Immature natural killer cell (primary cell): ENCODE results near the gene TBC1D22A. TPM values are rescaled to one million over a fixed set of nuclear protein-coding genes. Genes with fewer than 3 reads are reported as not detected.

Experiments
- DNase-seq, 3 donors: peaks; one replicate each; pipeline ENCODE4 v3.0.0; 2022; ENCODE audit warnings: mixed read lengths in 1 of 3
- H3K27ac Mint-ChIP-seq, 6 donors: one replicate each; pipeline ENCODE4 v1.8.0; 2020; ENCODE audit warnings: mixed read lengths in 6 of 6, mild to moderate bottlenecking in 5 of 6, inconsistent platforms in 4 of 6, moderate library complexity in 3 of 6
- H3K27me3 Mint-ChIP-seq, 3 donors: one replicate each; pipeline ENCODE4 v1.8.0; 2020 to 2021; ENCODE audit warnings: low read depth in 3 of 3, mild to moderate bottlenecking in 3 of 3, mixed read lengths in 3 of 3, moderate library complexity in 3 of 3, inconsistent platforms in 1 of 3
- H3K36me3 Mint-ChIP-seq, 3 donors: one replicate each; pipeline ENCODE4 v1.8.0; 2020; ENCODE audit warnings: mixed read lengths in 3 of 3, inconsistent platforms in 2 of 3, mild to moderate bottlenecking in 2 of 3
- H3K4me1 Mint-ChIP-seq, 2 donors: one replicate each; pipeline ENCODE4 v1.8.0; 2020; ENCODE audit warnings: inconsistent platforms in 2 of 2, mild to moderate bottlenecking in 2 of 2, mixed read lengths in 2 of 2, moderate library complexity in 1 of 2
- H3K4me3 Mint-ChIP-seq, 5 donors: one replicate each; pipeline ENCODE4 v1.8.0; 2020; ENCODE audit warnings: mild to moderate bottlenecking in 5 of 5, mixed read lengths in 5 of 5, inconsistent platforms in 3 of 5, moderate library complexity in 3 of 5
- H3K9me3 Mint-ChIP-seq, 6 donors: one replicate each; pipeline ENCODE4 v1.8.0; 2020; ENCODE audit warnings: mild to moderate bottlenecking in 6 of 6, mixed read lengths in 6 of 6, inconsistent platforms in 4 of 6, moderate library complexity in 3 of 6
- polyA plus RNA-seq, 3 donors: library from polyadenylated mRNA; unstranded; fragments of 300-500 nt; fragmentation: Illumina TruSeq; gene quantifications; one replicate each; pipeline ENCODE4 v1.2.3, GENCODE V29; 2021

Gene TBC1D22A
- polyA plus RNA-seq, 3 donors from 2014 or later: 20.6 to 28.0 (median 24.0) TPM

DNA sequence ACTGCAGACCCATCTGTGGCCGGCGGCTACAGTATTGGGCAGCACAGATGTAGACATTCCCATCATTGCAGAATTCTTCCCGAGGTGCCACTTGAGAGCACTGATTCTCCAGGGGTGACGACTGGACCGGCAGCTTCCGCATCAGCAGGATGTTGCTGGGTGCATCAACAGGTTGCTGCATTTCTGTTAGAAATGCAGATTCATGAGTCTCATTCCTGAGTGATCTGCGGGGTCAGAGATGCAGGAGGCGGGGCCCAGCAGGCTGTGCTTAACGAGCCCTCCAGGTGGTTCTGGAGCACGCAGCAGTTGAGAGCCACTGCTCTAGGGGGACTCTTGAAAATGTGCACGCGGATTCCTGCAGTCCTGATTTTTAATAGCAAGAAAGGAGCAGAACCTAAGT, 321.8 kb downstream of the TBC1D22A start:
- H3K27ac Mint-ChIP-seq: no peak overlapping the region
- H3K9me3 Mint-ChIP-seq: peaks cover 0 to 2% (median 0%) of the 10 kb centered on the region in 6 donors
- peaks cover 0 to 2% (median 0%) of the 10 kb centered on the region in 3 donors for H3K27me3 Mint-ChIP-seq
- H3K4me3 Mint-ChIP-seq: no peak overlapping the region
- peaks cover 0 to 9% (median 4%) of the 10 kb centered on the region in 3 donors for H3K36me3 Mint-ChIP-seq
- H3K4me1 Mint-ChIP-seq: peaks cover 6 to 13% of the 10 kb centered on the region in 2 donors
- DNase-seq: no peak

DNA sequence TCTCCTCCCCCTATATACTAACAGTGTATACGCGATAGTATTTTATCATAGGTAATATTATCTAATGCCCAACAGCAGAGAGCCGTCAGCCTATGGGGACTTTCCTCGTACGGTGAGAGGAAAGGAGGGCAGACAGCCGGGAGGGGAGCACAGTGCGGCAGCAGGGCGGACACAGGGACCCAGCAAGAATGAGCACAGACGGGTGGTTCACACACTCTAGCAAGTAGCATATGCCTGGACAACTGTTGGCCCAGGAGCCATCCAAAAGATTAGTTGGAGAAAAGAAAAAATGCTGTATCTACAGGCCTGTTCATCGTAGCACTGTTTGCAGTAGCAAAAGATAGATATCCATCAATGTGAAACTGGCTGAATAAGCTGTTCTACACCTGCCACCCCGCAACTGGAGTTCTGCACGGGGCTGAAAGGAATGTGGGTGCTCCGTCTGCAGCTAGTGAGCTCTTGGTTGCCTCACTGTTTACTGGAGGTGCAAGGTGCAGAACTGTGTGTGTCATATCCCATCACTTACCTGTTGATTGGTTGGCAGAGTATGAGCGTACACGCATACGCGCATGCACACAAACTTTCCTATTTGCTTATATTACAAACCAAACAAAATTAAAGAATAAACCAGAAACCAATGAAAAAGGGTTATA, 324.3 kb downstream of the TBC1D22A start:
- peaks cover 31 to 38% of the 10 kb centered on the region in 2 donors for H3K4me1 Mint-ChIP-seq
- H3K27ac Mint-ChIP-seq: no peak overlapping the region
- no peak for DNase-seq
- H3K36me3 Mint-ChIP-seq: peaks cover 0 to 4% (median 0%) of the 10 kb centered on the region in 3 donors
- H3K27me3 Mint-ChIP-seq: peaks cover 0 to 4% (median 3%) of the 10 kb centered on the region in 3 donors
- no peak overlapping the region for H3K4me3 Mint-ChIP-seq
- no peaks in the 10 kb centered on the region for H3K9me3 Mint-ChIP-seq

DNA sequence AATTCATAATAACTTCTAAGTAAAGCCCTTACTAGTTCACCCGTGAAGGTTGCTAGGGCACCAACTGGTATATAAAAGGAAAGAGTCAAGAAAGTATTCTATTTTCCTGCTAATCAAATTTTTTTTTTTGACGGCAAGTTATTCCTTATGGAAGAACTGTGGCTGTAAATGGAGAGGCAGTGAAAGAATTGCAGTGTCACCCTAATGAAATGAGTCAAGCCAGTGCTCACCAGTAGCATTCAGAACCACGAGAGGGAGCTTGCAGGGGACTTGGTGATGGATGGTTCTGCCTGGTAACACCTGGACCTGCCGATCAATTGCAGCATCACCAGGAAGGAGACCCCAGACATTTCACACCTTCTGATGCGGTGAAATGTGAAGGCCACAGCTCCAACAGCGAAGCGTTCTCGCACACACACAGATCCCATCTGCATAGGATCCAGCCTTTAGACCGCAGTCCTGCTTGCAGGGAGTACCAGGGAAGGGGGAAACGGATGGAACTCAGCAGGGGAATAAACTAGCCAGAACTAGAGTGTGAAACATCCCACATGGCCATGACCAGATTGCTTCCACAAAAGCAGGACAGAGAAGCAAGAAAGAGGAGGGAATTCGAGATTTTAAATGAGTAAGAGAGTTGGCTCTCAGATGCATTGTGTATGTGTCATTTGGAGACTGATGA, 326.2 kb downstream of the TBC1D22A start:
- Mint-ChIP-seq H3K36me3 (peaks cover 0 to 5% (median 0%) of the 10 kb centered on the region in 3 donors), H3K27me3 (peaks cover 0 to 4% (median 3%) of the 10 kb centered on the region in 3 donors), H3K27ac (peak overlapping the region in 1 of 6 donors; percentile 47), H3K9me3 (no peaks in the 10 kb centered on the region), H3K4me1 (peaks cover 38 to 48% of the 10 kb centered on the region in 2 donors), H3K4me3 (no peak overlapping the region)
- DNase-seq: no peak

DNA sequence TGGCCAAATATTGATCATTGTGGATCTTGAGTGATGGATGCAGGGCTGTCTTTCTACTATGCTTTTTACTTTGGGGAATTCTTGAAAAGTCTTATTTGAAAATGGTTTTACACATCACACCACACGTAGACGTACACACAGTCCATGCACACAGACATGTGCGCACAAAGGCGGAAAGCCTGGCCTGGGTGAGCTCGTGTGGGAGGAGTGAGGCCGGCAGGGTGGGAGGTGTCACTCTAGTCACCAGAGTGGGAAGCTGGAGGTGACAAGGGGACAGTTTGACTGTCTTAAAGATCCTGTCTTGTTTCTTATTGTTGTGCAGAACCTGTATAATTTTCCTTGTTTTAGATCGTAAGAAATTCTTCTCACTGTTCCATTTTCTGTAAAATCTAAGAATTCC, 326.9 kb downstream of the TBC1D22A start:
- H3K27me3 Mint-ChIP-seq: peaks cover 1 to 4% (median 3%) of the 10 kb centered on the region in 3 donors
- H3K4me3 Mint-ChIP-seq: peak overlapping the region; percentile 16 to 51 (median 40)
- H3K4me1 Mint-ChIP-seq: peaks cover 38 to 49% of the 10 kb centered on the region in 2 donors
- H3K27ac Mint-ChIP-seq: peak overlapping the region in 1 of 6 donors; percentile 47
- H3K9me3 Mint-ChIP-seq: no peaks in the 10 kb centered on the region
- peaks cover 0 to 5% (median 0%) of the 10 kb centered on the region in 3 donors for H3K36me3 Mint-ChIP-seq
- no peak for DNase-seq

DNA sequence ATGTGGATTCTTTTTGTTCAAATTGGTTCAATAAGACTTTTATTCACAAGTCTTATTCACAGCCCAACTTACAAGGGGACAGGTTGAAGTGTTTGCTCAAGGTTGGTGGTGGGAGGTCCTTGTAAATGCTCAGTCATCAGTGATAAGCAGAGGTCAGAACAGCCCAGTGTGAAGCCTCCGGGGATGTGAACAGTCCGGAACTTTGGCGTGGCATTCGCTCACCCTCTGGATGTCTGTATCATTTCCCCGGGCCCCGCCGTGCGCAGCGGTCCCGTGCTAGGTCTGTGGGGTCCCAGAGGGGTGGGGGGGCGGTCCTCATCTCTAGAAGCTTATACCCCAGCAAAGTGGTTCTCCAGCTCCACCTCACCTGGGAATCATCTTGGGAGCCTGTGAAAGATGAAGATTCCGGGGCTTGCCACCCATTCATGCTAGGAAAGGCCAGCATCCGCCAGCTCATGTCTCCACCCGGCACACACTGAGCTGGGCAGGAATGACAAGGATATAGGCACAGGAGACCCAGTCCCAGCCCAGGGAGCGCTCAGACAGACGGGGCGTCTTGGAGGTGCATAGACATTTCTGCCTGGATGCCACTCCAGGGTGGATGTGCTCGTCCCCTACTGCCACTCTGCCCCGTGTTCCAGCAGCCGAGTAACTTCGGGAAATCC, 327.5 kb downstream of the TBC1D22A start:
- H3K36me3 Mint-ChIP-seq: peaks cover 0 to 5% (median 0%) of the 10 kb centered on the region in 3 donors
- peak overlapping the region in 2 of 6 donors; percentile 73 to 90 for H3K27ac Mint-ChIP-seq
- no peak for DNase-seq
- peak overlapping the region; percentile 16 to 95 (median 79) for H3K4me3 Mint-ChIP-seq
- H3K27me3 Mint-ChIP-seq: peaks cover 1 to 4% (median 3%) of the 10 kb centered on the region in 3 donors
- H3K9me3 Mint-ChIP-seq: no peaks in the 10 kb centered on the region
- peaks cover 38 to 55% of the 10 kb centered on the region in 2 donors for H3K4me1 Mint-ChIP-seq

DNA sequence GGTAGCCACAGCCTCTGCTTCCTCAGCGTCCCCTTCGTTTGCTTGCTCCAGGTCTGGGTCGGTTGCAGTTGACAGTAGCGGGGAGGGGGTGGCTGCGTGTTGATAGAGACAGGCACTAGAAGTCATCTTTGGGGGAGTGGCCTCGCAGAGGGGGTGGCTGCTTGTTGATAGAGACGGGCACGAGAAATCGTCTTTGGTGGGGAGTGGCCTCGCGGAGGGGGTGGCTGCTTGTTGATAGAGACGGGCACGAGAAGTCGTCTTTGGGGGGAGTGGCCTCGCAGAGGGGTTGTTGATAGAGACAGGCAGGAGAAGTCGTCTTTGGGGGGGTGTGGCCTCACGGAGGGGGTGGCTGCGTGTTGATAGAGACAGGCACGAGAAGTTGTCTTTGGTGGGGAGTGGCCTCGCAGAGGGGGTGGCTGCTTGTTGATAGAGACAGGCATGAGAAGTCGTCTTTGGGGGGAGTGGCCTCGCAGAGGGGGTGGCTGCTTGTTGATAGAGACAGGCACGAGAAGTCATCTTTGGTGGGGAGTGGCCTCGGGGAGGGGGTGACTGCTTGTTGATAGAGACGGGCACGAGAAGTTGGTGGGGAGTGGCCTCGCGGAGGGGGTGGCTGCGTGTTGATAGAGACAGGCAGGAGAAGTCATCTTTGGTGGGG, 328.3 kb downstream of the TBC1D22A start:
- H3K36me3 Mint-ChIP-seq: peaks cover 0 to 5% (median 0%) of the 10 kb centered on the region in 3 donors
- H3K4me1 Mint-ChIP-seq: peaks cover 38 to 57% of the 10 kb centered on the region in 2 donors
- H3K9me3 Mint-ChIP-seq: no peaks in the 10 kb centered on the region
- H3K27me3 Mint-ChIP-seq: peaks cover 1 to 4% (median 3%) of the 10 kb centered on the region in 3 donors
- peak overlapping the region; percentile 79 to 95 (median 84) for H3K4me3 Mint-ChIP-seq
- peak; percentile 20 to 31 (median 24) for DNase-seq
- H3K27ac Mint-ChIP-seq: peak overlapping the region; percentile 61 to 90 (median 78)

DNA sequence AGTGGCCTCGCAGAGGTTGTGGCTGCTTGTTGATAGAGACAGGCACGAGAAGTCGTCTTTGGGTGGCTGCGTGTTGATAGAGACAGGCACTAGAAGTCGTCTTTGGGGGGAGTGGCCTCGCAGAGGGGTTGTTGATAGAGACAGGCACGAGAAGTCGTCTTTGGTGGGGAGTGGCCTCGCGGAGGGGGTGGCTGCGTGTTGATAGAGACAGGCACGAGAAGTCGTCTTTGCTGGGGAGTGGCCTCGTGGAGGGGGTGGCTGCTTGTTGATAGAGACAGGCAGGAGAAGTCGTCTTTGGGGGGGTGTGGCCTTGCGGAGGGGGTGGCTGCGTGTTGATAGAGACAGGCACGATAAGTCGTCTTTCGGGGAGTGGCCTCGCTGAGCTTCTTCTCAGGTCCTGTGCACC, 328.8 kb downstream of the TBC1D22A start:
- peak overlapping the region; percentile 79 to 95 (median 84) for H3K4me3 Mint-ChIP-seq
- H3K27ac Mint-ChIP-seq: peak overlapping the region; percentile 61 to 90 (median 78)
- H3K36me3 Mint-ChIP-seq: peaks cover 0 to 5% (median 0%) of the 10 kb centered on the region in 3 donors
- DNase-seq: peak in 1 of 3 donors; percentile 19
- H3K27me3 Mint-ChIP-seq: peaks cover 1 to 4% (median 3%) of the 10 kb centered on the region in 3 donors
- no peaks in the 10 kb centered on the region for H3K9me3 Mint-ChIP-seq
- peaks cover 38 to 61% of the 10 kb centered on the region in 2 donors for H3K4me1 Mint-ChIP-seq

DNA sequence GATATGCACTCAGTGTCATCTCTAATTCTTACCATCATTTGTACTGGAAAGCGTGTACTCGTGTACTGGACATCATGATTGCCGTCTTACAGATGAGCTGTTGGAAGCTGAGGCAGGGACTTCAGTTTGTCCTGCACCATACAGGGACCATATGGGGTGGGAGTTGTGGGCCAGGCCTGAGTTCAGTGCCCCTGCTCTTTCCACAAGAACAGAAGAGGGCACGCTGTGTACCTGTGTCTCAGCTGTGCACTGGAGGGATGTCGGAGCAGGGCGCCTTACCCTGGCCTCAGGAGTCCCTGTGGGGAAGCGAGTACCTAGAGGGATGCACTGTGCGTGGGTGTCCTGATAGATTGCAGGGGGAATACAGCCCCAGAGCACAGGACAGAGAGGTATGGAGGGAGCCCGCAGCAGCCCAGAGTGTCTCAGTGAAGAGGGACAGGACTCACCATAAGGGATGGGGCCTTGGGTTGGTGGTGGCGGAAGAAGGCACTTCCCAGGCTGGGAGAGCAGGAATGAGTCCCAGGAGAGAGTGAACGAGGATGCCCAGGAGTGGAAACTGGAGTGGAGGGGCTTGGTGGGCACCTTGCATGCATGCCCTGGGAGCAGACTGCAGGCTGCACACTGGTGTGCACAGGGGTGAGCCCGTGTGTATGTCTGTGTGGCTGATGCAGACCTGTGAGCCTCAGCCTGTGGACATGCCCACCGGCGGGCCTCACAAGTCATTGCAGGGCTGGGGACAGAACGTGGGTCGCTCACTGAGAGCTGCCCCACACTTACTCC, 329.7 kb downstream of the TBC1D22A start:
- peaks cover 1 to 4% (median 3%) of the 10 kb centered on the region in 3 donors for H3K27me3 Mint-ChIP-seq
- no peak for DNase-seq
- no peak overlapping the region for H3K4me3 Mint-ChIP-seq
- H3K4me1 Mint-ChIP-seq: peaks cover 38 to 62% of the 10 kb centered on the region in 2 donors
- H3K36me3 Mint-ChIP-seq: peaks cover 0 to 5% (median 0%) of the 10 kb centered on the region in 3 donors
- H3K27ac Mint-ChIP-seq: peak overlapping the region in 1 of 6 donors; percentile 24
- no peaks in the 10 kb centered on the region for H3K9me3 Mint-ChIP-seq

DNA sequence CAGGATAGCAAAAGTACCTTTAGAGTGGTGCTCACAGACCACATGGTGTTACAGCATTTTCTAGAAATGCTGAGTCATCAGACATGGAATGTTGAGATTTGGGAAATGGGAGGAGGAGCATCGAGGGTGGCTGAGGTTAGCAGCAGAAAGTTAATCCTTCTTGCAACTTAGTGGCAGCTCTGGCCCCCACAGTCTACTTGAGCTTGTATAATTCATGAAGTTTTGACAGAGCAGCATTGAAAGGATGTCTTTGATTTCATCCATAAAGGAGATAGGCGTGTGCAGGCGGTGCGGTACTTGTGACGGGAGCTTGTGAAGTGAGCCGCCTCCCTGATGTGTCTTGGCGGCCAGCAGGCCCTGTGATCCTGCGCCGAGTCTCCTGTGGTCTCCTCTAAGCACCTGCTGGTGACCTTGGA, 330.5 kb downstream of the TBC1D22A start:
- H3K27me3 Mint-ChIP-seq: peaks cover 3 to 4% (median 3%) of the 10 kb centered on the region in 3 donors
- H3K9me3 Mint-ChIP-seq: no peaks in the 10 kb centered on the region
- H3K4me1 Mint-ChIP-seq: peaks cover 38 to 62% of the 10 kb centered on the region in 2 donors
- DNase-seq: no peak
- no peak overlapping the region for H3K4me3 Mint-ChIP-seq
- peaks cover 0 to 5% (median 0%) of the 10 kb centered on the region in 3 donors for H3K36me3 Mint-ChIP-seq
- H3K27ac Mint-ChIP-seq: no peak overlapping the region

DNA sequence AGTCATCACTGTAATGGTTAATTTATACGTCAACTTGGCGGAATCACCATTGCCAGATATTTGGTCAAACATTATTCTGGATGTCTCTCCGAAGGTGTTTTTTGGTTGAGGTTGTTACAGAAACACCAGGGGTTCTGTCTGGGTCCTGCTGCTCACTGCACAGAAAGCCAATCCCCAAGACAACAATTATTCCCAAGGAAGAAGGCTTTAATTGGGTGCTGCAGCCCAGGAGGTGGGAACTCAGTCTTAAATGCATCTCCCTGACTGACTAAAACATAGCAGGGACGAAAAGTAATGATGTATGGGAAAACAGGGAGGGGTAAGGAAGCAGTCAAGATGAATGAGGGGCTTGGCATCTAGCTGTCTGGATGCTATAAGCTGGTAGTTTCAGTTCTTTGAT, 331.3 kb downstream of the TBC1D22A start:
- Mint-ChIP-seq H3K4me1 (peaks cover 35 to 54% of the 10 kb centered on the region in 2 donors), H3K27ac (peak overlapping the region in 1 of 6 donors; percentile 40), H3K27me3 (peaks cover 3 to 4% (median 3%) of the 10 kb centered on the region in 3 donors), H3K9me3 (no peaks in the 10 kb centered on the region), H3K4me3 (no peak overlapping the region), H3K36me3 (peaks cover 0 to 5% (median 0%) of the 10 kb centered on the region in 3 donors)
- no peak for DNase-seq

DNA sequence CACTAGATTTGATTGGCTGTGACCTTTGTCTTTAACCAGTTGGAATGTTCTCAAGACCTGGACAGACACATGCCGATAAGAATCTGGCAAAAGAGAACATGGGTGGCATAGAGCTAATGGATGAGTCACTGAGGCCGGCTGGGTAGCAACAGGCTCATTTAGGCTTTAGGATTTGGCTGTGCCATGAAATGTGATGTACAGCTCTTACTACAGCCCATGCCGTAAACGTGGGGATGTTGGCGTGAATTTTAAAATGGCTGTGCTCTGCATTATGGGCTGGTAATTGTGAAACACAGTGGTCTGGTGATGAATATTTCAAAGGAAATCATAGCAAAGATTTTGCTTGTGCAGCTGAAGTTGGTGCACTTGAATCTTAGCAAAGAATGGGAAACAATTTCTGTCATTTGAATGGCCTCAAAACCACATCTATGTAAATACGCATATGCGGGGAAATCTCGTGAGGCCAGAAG, 332.4 kb downstream of the TBC1D22A start:
- Mint-ChIP-seq H3K4me3 (no peak overlapping the region), H3K36me3 (peaks cover 0 to 5% (median 0%) of the 10 kb centered on the region in 3 donors), H3K4me1 (peaks cover 25 to 43% of the 10 kb centered on the region in 2 donors), H3K27me3 (peaks cover 3 to 4% (median 3%) of the 10 kb centered on the region in 3 donors), H3K9me3 (no peaks in the 10 kb centered on the region), H3K27ac (peak overlapping the region in 1 of 6 donors; percentile 30)
- DNase-seq: no peak

DNA sequence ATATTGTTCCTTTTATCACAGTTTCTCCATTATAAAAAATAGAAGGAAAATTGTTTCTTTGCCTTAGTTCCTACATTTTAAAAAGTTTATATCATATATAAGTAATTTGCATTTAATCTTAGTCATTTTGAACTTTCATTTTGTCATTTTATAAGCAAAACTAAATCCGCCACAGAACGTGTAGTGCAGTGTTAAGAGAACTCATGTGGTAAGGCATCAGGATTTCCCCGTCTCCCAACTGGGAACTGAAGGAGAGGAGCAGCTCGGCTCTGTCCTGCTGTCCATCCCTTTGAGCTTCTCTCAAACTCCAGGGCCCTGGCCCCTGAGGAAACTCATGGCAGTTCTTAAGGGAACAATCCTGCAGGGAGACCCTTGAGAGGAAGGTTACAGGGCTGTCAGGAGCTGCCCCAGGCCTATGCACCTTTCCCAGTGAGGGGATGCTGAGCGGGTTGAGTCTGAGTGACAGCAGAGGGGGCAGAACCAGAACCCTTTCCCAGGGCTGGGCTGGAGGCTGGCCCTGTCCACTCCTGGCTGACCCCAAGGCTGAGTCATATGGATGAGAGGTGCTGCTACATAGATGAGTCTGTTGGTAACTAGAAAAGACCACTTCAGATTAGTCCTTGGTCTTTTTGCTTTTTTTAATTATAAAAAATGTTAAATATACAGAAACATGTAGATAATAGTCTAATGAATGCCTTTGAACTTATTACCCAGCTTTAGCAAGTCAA, 333.1 kb downstream of the TBC1D22A start:
- Mint-ChIP-seq H3K4me1 (peaks cover 20 to 36% of the 10 kb centered on the region in 2 donors), H3K27me3 (peaks cover 3 to 4% (median 4%) of the 10 kb centered on the region in 3 donors), H3K36me3 (peaks cover 0 to 5% (median 0%) of the 10 kb centered on the region in 3 donors), H3K9me3 (no peaks in the 10 kb centered on the region), H3K4me3 (no peak overlapping the region), H3K27ac (no peak overlapping the region)
- no peak for DNase-seq
